GM23338 (cell line): ENCODE data around the gene HENMT1.

ENCODE experiments used
- CTCF ChIP-seq, 2 experiments: fragments of 200-600 bp in 1 of 2; sonication (generic) in 1 of 2; conservative IDR thresholded peaks; 2 replicates each; pipeline versions ENCODE4 v1.5.1 to v1.6.1; 2016 to 2017; ENCODE audit warnings: antibody characterized with exemption in 2 of 2, low read depth in 2 of 2, mild to moderate bottlenecking in 2 of 2, moderate library complexity in 1 of 2
- EZH2 ChIP-seq: fragments of 200-600 bp; sonication (generic); IDR thresholded peaks from one replicate; pipeline ENCODE4 v1.8.0; 2017; ENCODE audit warnings: antibody characterized with exemption, mild to moderate bottlenecking, low read depth; ENCODE audit not compliant: unreplicated experiment
- JUNB ChIP-seq: IDR thresholded peaks from one replicate; pipeline ENCODE4 v1.6.1; 2016; ENCODE audit warnings: antibody characterized with exemption; ENCODE audit not compliant: unreplicated experiment
- POLR2AphosphoS5 ChIP-seq: IDR thresholded peaks from 2 replicates; pipeline ENCODE4 v1.6.1; 2016; ENCODE audit warnings: antibody characterized with exemption, low read depth
- REST ChIP-seq: IDR thresholded peaks from one replicate; pipeline ENCODE4 v1.6.1; 2018; ENCODE audit warnings: antibody characterized with exemption; ENCODE audit not compliant: unreplicated experiment
- ZNF331 ChIP-seq: fragments of 250-450 bp; sonication (Bioruptor Pico); IDR thresholded peaks from 2 replicates; pipeline ENCODE4 v1.5.0; 2020; ENCODE audit warnings: low read depth, mild to moderate bottlenecking, moderate library complexity

GRCh38 chr1:108610073-108610472, 50.8 kb downstream of the HENMT1 start:
- TF ChIP-seq EZH2 (no peak), CTCF (conservative IDR thresholded peaks at IDR 0.05; ENCODE audit: low read depth in 2 of 2) (no peak), JUNB (no peak), POLR2AphosphoS5 (no peak), REST (no peak), ZNF331 (CRISPR knock-in tag) (no peak)
